ENCODE data around the gene C10orf88. TPM values are rescaled to one million over a fixed set of nuclear protein-coding genes. Genes with fewer than 3 reads are reported as not detected.
"Not testable (repeated sequence)": the region's sequence is repeated elsewhere in the genome, so short reads cannot be mapped to it uniquely, and the experiment has no call there.

The C10orf88 gene
- total and polyA plus RNA-seq, 2 donors: 9.9 to 12.1 TPM

- DNase-seq (ENCODE audit: low read depth in 6 of 9, low spot score in 9 of 9): no peak
- Histone ChIP-seq H3K4me3 (ENCODE audit: low read length in 2 of 2) (no peak overlapping the region), H3K36me3 (ENCODE audit: control insufficient read depth in 2 of 2, insufficient read depth in 2 of 2, low read length in 1 of 2) (peaks cover 0 to 11% of the 10 kb centered on the region in 2 donors), H3K27me3 (ENCODE audit: control insufficient read depth in 2 of 2, insufficient read depth in 1 of 2, low read length in 1 of 2) (no peaks in the 10 kb centered on the region), H3K4me1 (ENCODE audit: control insufficient read depth in 2 of 2, insufficient read depth in 2 of 2, low read length in 2 of 2) (no peaks in the 10 kb centered on the region), H3K27ac (ENCODE audit: low read depth in 1 of 2, low read length in 1 of 2) (no peak overlapping the region), H3K9me3 (ENCODE audit: control insufficient read depth in 2 of 2, insufficient read depth in 1 of 2, low read length in 1 of 2) (no peaks in the 10 kb centered on the region)
- WGBS: 97% methylated on average over 1 of the region's 1 CpG
These were observed 14.0 kb downstream of the C10orf88 start for GRCh38 chr10:122939856-122940543.

- H3K4me1 ChIP-seq (ENCODE audit: control insufficient read depth in 2 of 2, insufficient read depth in 2 of 2, low read length in 2 of 2): no peaks in the 10 kb centered on the region
- no peak for DNase-seq (ENCODE audit: low read depth in 6 of 9, low spot score in 9 of 9)
- H3K27ac ChIP-seq (ENCODE audit: low read depth in 1 of 2, low read length in 1 of 2): no peak overlapping the region
- H3K36me3 ChIP-seq (ENCODE audit: control insufficient read depth in 2 of 2, insufficient read depth in 2 of 2, low read length in 1 of 2): peaks cover 0 to 11% of the 10 kb centered on the region in 2 donors
- 99% methylated on average over 1 of the region's 1 CpG for WGBS
- H3K4me3 ChIP-seq (ENCODE audit: low read length in 2 of 2): no peak overlapping the region
- no peaks in the 10 kb centered on the region for H3K27me3 ChIP-seq (ENCODE audit: control insufficient read depth in 2 of 2, insufficient read depth in 1 of 2, low read length in 1 of 2)
- H3K9me3 ChIP-seq (ENCODE audit: control insufficient read depth in 2 of 2, insufficient read depth in 1 of 2, low read length in 1 of 2): no peaks in the 10 kb centered on the region
These were observed 14.7 kb downstream of the C10orf88 start for GRCh38 chr10:122939133-122939855.

- H3K27ac ChIP-seq (ENCODE audit: low read depth in 1 of 2, low read length in 1 of 2): no peak overlapping the region
- H3K4me3 ChIP-seq (ENCODE audit: low read length in 2 of 2): no peak overlapping the region
- no peaks in the 10 kb centered on the region for H3K4me1 ChIP-seq (ENCODE audit: control insufficient read depth in 2 of 2, insufficient read depth in 2 of 2, low read length in 2 of 2)
- DNase-seq (ENCODE audit: low read depth in 6 of 9, low spot score in 9 of 9): no peak
- WGBS: 72% methylated on average over 6 of the region's 6 CpGs
- no peaks in the 10 kb centered on the region for H3K27me3 ChIP-seq (ENCODE audit: control insufficient read depth in 2 of 2, insufficient read depth in 1 of 2, low read length in 1 of 2)
- no peaks in the 10 kb centered on the region for H3K9me3 ChIP-seq (ENCODE audit: control insufficient read depth in 2 of 2, insufficient read depth in 1 of 2, low read length in 1 of 2)
- H3K36me3 ChIP-seq (ENCODE audit: control insufficient read depth in 2 of 2, insufficient read depth in 2 of 2, low read length in 1 of 2): no peaks in the 10 kb centered on the region
These were observed 22.7 kb downstream of the C10orf88 start for GRCh38 chr10:122931088-122931906.

GRCh38 chr10:122930140-122930539 is 23.9 kb downstream of the C10orf88 start:
- no peak for DNase-seq (ENCODE audit: low read depth in 6 of 9, low spot score in 9 of 9)
- no peak overlapping the region for H3K27ac ChIP-seq (ENCODE audit: low read depth in 1 of 2, low read length in 1 of 2)
- H3K4me1 ChIP-seq (ENCODE audit: control insufficient read depth in 2 of 2, insufficient read depth in 2 of 2, low read length in 2 of 2): no peaks in the 10 kb centered on the region
- H3K27me3 ChIP-seq (ENCODE audit: control insufficient read depth in 2 of 2, insufficient read depth in 1 of 2, low read length in 1 of 2): no peaks in the 10 kb centered on the region
- WGBS: 98% methylated on average over 1 of the region's 1 CpG
- H3K4me3 ChIP-seq (ENCODE audit: low read length in 2 of 2): no peak overlapping the region
- H3K36me3 ChIP-seq (ENCODE audit: control insufficient read depth in 2 of 2, insufficient read depth in 2 of 2, low read length in 1 of 2): no peaks in the 10 kb centered on the region
- H3K9me3 ChIP-seq (ENCODE audit: control insufficient read depth in 2 of 2, insufficient read depth in 1 of 2, low read length in 1 of 2): no peaks in the 10 kb centered on the region

GRCh38 chr10:122915700-122916099 is 38.3 kb downstream of the C10orf88 start:
- DNase-seq (ENCODE audit: low read depth in 6 of 9, low spot score in 9 of 9): no peak
- 74% methylated on average over 2 of the region's 2 CpGs for WGBS
- Histone ChIP-seq H3K4me1 (ENCODE audit: control insufficient read depth in 2 of 2, insufficient read depth in 2 of 2, low read length in 2 of 2) (no peaks in the 10 kb centered on the region), H3K27me3 (ENCODE audit: control insufficient read depth in 2 of 2, insufficient read depth in 1 of 2, low read length in 1 of 2) (no peaks in the 10 kb centered on the region), H3K9me3 (ENCODE audit: control insufficient read depth in 2 of 2, insufficient read depth in 1 of 2, low read length in 1 of 2) (no peaks in the 10 kb centered on the region), H3K4me3 (ENCODE audit: low read length in 2 of 2) (no peak overlapping the region), H3K27ac (ENCODE audit: low read depth in 1 of 2, low read length in 1 of 2) (no peak overlapping the region), H3K36me3 (ENCODE audit: control insufficient read depth in 2 of 2, insufficient read depth in 2 of 2, low read length in 1 of 2) (no peaks in the 10 kb centered on the region)

- Histone ChIP-seq H3K27me3 (ENCODE audit: control insufficient read depth in 2 of 2, insufficient read depth in 1 of 2, low read length in 1 of 2) (no peaks in the 10 kb centered on the region), H3K27ac (ENCODE audit: low read depth in 1 of 2, low read length in 1 of 2) (no peak overlapping the region), H3K9me3 (ENCODE audit: control insufficient read depth in 2 of 2, insufficient read depth in 1 of 2, low read length in 1 of 2) (no peaks in the 10 kb centered on the region), H3K36me3 (ENCODE audit: control insufficient read depth in 2 of 2, insufficient read depth in 2 of 2, low read length in 1 of 2) (no peaks in the 10 kb centered on the region), H3K4me1 (ENCODE audit: control insufficient read depth in 2 of 2, insufficient read depth in 2 of 2, low read length in 2 of 2) (no peaks in the 10 kb centered on the region), H3K4me3 (ENCODE audit: low read length in 2 of 2) (no peak overlapping the region)
- DNase-seq (ENCODE audit: low read depth in 6 of 9, low spot score in 9 of 9): peak; percentile 4 to 67 (median 31)
- WGBS: 35% methylated on average over 5 of the region's 5 CpGs
These were observed 42.0 kb downstream of the C10orf88 start for GRCh38 chr10:122911889-122912484.

GRCh38 chr10:122910310-122910709 is 43.7 kb downstream of the C10orf88 start, which contains the start of gene FAM24A:
TSS of gene FAM24A (plus strand) at chr10:122910610. CDS start at chr10:122911635, 1,025 bp downstream.
- Histone ChIP-seq H3K9me3 (ENCODE audit: control insufficient read depth in 2 of 2, insufficient read depth in 1 of 2, low read length in 1 of 2) (no peaks in the 10 kb centered on the region), H3K27me3 (ENCODE audit: control insufficient read depth in 2 of 2, insufficient read depth in 1 of 2, low read length in 1 of 2) (no peaks in the 10 kb centered on the region), H3K27ac (ENCODE audit: low read depth in 1 of 2, low read length in 1 of 2) (no peak within 1 kb of the TSS), H3K4me3 (ENCODE audit: low read length in 2 of 2) (no peak within 1 kb of the TSS), H3K4me1 (ENCODE audit: control insufficient read depth in 2 of 2, insufficient read depth in 2 of 2, low read length in 2 of 2) (no peaks in the 10 kb centered on the region), H3K36me3 (ENCODE audit: control insufficient read depth in 2 of 2, insufficient read depth in 2 of 2, low read length in 1 of 2) (no peaks in the 10 kb centered on the region)
- no peak for DNase-seq (ENCODE audit: low read depth in 6 of 9, low spot score in 9 of 9)
- WGBS: 80% methylated on average over 1 of the region's 1 CpG

- WGBS: 75% methylated on average over 4 of the region's 4 CpGs
- DNase-seq (ENCODE audit: low read depth in 6 of 9, low spot score in 9 of 9); H3K9me3 ChIP-seq (ENCODE audit: control insufficient read depth in 2 of 2, insufficient read depth in 1 of 2, low read length in 1 of 2); H3K36me3 ChIP-seq (ENCODE audit: control insufficient read depth in 2 of 2, insufficient read depth in 2 of 2, low read length in 1 of 2); H3K4me3 ChIP-seq (ENCODE audit: low read length in 2 of 2); H3K27ac ChIP-seq (ENCODE audit: low read depth in 1 of 2, low read length in 1 of 2); H3K27me3 ChIP-seq (ENCODE audit: control insufficient read depth in 2 of 2, insufficient read depth in 1 of 2, low read length in 1 of 2); H3K4me1 ChIP-seq (ENCODE audit: control insufficient read depth in 2 of 2, insufficient read depth in 2 of 2, low read length in 2 of 2): not testable (repeated sequence)
These were observed 50.2 kb downstream of the C10orf88 start for GRCh38 chr10:122903861-122904260.
